Frontal cortex (tissue), 4 donors: ENCODE data around the gene AMZ2. TPM values are rescaled to one million over a fixed set of nuclear protein-coding genes. Genes with fewer than 3 reads are reported as not detected.
"Not testable (repeated sequence)": the region's sequence is repeated elsewhere in the genome, so short reads cannot be mapped to it uniquely, and the experiment has no call there.

Experiments used
- DNase-seq, 2 donors: peaks; one replicate each; pipeline ENCODE4 v3.0.0; 2012; ENCODE audit warnings: low spot score in 2 of 2
- FAIRE-seq: peaks from 2 replicates; lab custom pipeline; 2012; peaks lifted over from hg19 to GRCh38; lab: Jason Lieb, UNC
- total RNA-seq: library from RNA; depleted of rRNA; stranded (reverse); fragments of >200 nt; gene quantifications from one replicate; pipeline ENCODE4 v1.2.3, GENCODE V29; 2014
- donor health status: control.
- donor health status: control.
- donor health status: control.

The AMZ2 gene
- total RNA-seq, 1 donor from 2014 or later = 75.4 TPM

- DNase-seq = no peak
- no peak for FAIRE-seq
Observed at GRCh38 chr17:68239632-68240366, 8.0 kb upstream of the AMZ2 start.

GRCh38 chr17:68246271-68247028, 1.4 kb upstream of the AMZ2 start:
- DNase-seq (no peak), FAIRE-seq (no peak)

GRCh38 chr17:68248199-68248825, 469 bp downstream of the AMZ2 start:
- DNase-seq = no peak
- FAIRE-seq = no peak

- FAIRE-seq (no peak), DNase-seq (no peak)
Observed at GRCh38 chr17:68248891-68249290, 1.0 kb downstream of the AMZ2 start.

- FAIRE-seq (no peak), DNase-seq (no peak)
Observed at GRCh38 chr17:68249354-68249765, 1.5 kb downstream of the AMZ2 start.

- DNase-seq, FAIRE-seq: not testable (repeated sequence)
Observed at GRCh38 chr17:68253426-68253825, 5.6 kb downstream of the AMZ2 start.

GRCh38 chr17:68255151-68255550, 7.3 kb downstream of the AMZ2 start:
- FAIRE-seq = no peak
- DNase-seq = no peak

GRCh38 chr17:68255731-68256538, 8.1 kb downstream of the AMZ2 start:
- no peak for FAIRE-seq
- DNase-seq = no peak

- FAIRE-seq, DNase-seq: not testable (repeated sequence)
Observed at GRCh38 chr17:68256701-68257100, 8.9 kb downstream of the AMZ2 start.

GRCh38 chr17:68257934-68258333, 10.1 kb downstream of the AMZ2 start:
- DNase-seq (no peak), FAIRE-seq (no peak)

- DNase-seq = peak in 1 of 2 donors; percentile 34
- not testable (repeated sequence) for FAIRE-seq
Observed at GRCh38 chr17:68258890-68259647, 11.2 kb downstream of the AMZ2 start.

GRCh38 chr17:68259648-68259951, 11.8 kb downstream of the AMZ2 start:
- not testable (repeated sequence) for FAIRE-seq, DNase-seq

GRCh38 chr17:68260051-68260762, 12.4 kb downstream of the AMZ2 start:
- no peak for DNase-seq
- no peak for FAIRE-seq

GRCh38 chr17:68262467-68262866, 14.6 kb downstream of the AMZ2 start:
- not testable (repeated sequence) for DNase-seq, FAIRE-seq

GRCh38 chr17:68263101-68263681, 15.3 kb downstream of the AMZ2 start:
- DNase-seq (peak in 1 of 2 donors; percentile 26), FAIRE-seq (peak; percentile 69)

GRCh38 chr17:68265833-68266232, 18.0 kb downstream of the AMZ2 start:
- not testable (repeated sequence) for FAIRE-seq, DNase-seq

GRCh38 chr17:68273722-68274121, 25.9 kb downstream of the AMZ2 start:
- DNase-seq (no peak), FAIRE-seq (no peak)

- DNase-seq, FAIRE-seq: not testable (repeated sequence)
Observed at GRCh38 chr17:68276339-68276738, 28.5 kb downstream of the AMZ2 start.
